Activated T-cell treated with anti-CD3 and anti-CD28 coated beads, Interleukin-2, amount 50 U/mL, for 1 hour (primary cell): Measurements from ENCODE around the gene PDE7B.
"Not testable (repeated sequence)": the region's sequence is repeated elsewhere in the genome, so short reads cannot be mapped to it uniquely, and the experiment has no call there.

Source experiments
- DNase-seq: peaks from one replicate; pipeline ENCODE4 v3.0.0-alpha.2; 2020

The PDE7B gene

GRCh38 chr6:135850882-135851281 lies 619 bp upstream of the PDE7B start:
- DNase-seq = no peak

GRCh38 chr6:135852746-135853145 lies 1.2 kb downstream of the PDE7B start:
- no peak for DNase-seq

DNA sequence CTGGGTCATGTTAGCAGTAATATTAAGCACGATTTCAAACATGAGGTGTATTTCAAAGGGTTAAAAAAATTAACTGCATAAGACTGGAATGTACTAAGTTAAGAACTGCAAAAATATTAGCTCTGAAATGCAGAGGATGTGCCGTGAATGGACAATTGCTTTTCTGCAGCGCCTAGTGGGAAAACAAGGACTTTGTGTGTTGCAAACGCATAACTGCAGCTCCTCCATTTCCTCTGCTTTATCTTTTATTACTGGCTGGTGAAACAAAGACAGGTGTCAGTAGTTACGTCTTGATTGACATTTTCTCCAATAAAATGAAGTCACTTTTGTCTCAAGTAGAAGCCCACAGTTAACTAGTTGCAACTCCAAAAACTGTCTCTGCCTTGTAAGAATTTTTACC lies 1.7 kb downstream of the PDE7B start:
- DNase-seq = no peak

GRCh38 chr6:135853986-135854385 lies 2.5 kb downstream of the PDE7B start:
- DNase-seq = no peak

DNA sequence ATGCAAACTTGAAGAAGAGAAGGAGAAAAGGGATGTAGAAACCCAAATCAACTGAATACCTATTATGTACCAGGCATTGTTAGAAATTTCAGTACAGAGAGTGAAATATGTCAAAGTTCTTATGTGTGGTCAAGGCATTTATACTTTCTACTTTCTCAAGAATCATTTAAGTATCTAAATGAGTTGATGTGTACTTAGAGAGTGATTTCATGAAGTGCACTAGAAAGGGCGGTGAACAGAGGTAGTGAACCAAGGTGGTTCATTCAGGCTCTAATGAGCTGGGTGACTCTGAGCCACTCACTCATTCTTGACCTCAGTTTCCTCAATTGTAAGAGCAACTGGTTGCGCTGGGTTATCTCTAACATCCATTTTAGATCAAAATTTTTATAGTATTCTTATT lies 3.3 kb downstream of the PDE7B start:
- no peak for DNase-seq

DNA sequence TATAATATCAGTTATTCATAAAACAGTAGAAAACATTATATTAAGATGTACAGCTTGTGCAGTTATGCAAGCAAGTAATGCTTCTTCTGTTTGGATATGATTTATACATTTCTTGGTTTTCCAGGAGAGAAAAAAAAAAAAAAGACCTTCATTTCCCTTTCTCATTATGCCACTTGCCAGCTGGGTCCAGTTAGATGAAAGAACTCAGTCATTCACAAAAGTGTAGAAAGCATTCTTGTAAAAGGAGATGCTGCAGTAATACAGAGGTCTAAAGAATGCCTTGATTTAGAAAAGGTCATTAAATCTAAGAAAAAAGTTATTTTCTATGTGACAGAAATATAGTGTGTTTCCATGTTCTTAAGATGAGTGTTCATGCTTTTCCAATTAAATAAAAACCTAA lies 7.4 kb downstream of the PDE7B start:
- no peak for DNase-seq

GRCh38 chr6:135860361-135860760 lies 8.9 kb downstream of the PDE7B start:
- no peak for DNase-seq

- DNase-seq = no peak
These were observed 9.7 kb downstream of the PDE7B start for GRCh38 chr6:135861189-135861588.

DNA sequence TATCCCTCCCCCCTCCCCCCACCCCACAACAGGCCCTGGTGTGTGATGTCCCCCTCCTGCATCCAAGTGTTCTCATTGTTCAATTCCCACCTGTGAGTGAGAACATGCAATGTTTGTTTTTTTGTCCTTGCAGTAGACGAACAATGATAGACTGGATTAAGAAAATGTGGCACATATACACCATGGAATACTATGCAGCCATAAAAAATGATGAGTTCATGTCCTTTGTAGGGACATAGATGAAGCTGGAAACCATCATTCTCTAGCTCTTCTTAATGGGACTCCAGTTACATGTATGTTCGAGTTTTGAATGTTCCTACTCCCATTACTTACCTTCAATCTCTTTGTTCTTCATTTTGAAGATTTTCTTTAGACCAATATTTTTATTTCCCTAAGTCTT lies 13.4 kb downstream of the PDE7B start:
- not testable (repeated sequence) for DNase-seq

DNA sequence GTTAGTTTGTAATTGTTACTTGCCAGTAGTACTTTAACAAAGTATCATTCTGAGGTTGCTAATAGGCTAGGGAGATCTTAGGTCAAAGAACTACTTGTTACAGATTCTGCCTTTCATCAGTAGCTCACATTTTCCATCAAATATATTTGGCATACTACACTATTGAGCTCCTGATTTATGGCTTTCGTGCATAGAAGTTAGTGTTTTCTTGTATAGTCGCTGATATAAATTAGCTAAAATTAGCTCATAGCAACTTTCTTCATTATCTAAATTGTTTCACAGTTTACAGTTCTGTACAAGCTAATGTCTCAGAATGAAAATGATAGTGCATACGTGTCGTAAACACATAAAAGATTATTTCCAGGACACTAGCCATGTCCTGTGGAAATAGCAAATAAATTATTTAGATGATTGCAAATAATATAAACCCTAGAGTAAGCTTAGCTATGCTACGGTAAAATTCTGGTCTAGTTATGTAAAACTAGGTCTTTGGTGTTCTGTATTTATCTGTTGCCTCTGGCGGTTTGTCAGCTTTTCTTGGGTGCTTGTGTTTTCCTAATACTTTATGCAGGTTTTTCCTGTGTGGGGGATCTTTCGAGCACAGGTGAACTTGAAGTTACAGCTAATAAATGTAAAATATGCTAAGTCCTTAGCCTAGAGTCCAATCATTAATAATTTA lies 15.1 kb downstream of the PDE7B start:
- DNase-seq = no peak

- DNase-seq = no peak
These were observed 15.8 kb downstream of the PDE7B start for GRCh38 chr6:135867332-135867731.

DNA sequence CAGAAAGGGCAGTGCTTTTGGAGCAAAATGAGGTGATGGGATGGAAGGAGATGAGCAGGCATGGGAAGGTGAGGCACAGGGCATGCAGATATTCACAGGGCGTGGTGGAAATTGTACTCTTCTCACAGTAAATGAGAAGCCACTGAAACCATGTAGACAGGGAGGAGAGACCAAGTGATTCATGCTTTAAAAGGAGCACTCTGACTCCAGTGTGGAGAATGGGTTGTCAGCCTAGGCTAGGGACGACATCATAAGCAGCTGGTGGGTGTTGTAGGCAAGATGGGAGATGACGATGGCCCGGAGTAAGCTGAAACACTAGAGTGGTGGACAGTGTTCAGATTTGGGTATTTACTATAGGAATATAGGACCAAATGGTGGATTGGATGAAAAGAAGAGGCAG lies 18.4 kb downstream of the PDE7B start:
- DNase-seq = no peak

DNA sequence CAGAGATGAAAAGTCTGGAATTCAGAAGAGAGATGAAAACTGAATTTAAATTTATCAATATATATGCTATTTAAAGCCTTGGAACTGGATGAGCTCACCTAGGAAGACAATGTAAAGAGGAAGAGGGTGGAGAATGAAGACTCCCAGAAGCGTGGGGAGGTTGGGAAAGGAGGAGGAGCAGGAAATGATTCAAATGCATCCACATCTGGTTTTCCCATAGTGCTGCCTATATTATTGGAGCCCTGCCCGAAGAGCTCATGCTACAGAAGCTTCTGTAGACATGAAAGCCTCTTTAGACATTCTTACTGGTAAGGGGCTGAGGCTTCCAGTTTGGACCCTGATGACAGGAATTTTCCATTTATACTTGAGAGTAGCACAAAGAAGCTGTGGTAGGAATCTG lies 19.2 kb downstream of the PDE7B start:
- no peak for DNase-seq

- no peak for DNase-seq
These were observed 19.8 kb downstream of the PDE7B start for GRCh38 chr6:135871296-135871695.

DNA sequence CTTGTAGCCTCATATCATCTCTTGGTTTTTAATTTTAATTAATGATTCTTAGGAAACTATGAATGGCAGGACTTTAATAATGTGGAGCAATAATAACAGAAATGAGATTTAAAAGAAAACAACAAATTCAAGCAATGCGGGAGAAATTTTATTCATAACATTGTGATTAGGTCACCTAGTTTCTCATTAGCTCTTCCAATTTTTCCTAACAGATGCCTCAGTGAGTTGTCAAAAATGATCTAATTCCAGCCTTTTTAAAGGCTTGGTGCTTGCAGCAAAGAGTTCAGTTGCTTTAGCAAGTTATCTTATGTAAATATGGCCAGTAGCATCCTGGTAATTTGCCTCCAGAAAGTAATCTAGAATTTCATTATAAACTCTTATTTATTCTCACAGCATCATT lies 20.4 kb downstream of the PDE7B start:
- no peak for DNase-seq

GRCh38 chr6:135875446-135875845 lies 23.9 kb downstream of the PDE7B start:
- DNase-seq = no peak

DNA sequence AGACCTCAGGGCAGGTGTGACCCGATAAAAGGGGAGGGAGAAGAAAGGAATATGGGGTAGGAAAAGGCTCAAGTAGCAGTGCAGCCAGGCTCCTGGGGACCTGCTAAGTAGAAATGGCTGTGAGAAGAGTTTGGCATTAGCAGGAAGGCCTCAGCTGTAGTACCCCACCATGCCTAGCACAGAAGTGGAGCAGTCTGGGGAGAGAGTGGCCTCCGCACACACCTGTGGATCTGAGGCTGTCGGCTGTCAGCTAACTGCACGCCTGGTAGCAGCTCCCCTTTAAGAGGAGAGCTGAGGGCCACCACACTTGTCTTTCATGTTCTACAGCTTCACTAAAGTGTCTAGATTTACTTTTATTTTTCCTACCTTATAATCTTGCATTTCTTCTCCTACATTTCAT lies 24.6 kb downstream of the PDE7B start:
- DNase-seq = peak; percentile 23

DNA sequence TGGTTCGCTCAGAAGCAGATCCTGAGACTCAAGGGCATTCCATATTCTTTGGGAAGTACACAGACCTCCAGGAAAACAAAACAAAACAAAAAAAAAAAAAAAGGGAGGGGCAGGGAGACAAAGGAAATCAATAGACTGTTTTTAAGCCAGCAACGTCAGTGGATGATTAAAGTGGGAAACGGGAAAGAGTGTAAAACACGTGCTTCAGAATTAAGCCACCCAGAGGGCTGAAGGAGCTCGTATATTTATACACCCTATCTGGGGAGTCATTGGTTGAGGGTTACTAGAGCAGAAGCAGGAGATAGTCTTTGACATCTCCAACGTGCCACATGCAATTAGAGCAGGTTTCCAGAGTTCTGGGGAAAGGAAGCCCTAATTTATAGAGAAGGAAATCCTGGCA lies 26.2 kb downstream of the PDE7B start:
- DNase-seq = no peak

- DNase-seq = peak; percentile 24
These were observed 28.8 kb downstream of the PDE7B start for GRCh38 chr6:135880066-135880972.

- no peak for DNase-seq
These were observed 31.5 kb downstream of the PDE7B start for GRCh38 chr6:135883045-135883444.

DNA sequence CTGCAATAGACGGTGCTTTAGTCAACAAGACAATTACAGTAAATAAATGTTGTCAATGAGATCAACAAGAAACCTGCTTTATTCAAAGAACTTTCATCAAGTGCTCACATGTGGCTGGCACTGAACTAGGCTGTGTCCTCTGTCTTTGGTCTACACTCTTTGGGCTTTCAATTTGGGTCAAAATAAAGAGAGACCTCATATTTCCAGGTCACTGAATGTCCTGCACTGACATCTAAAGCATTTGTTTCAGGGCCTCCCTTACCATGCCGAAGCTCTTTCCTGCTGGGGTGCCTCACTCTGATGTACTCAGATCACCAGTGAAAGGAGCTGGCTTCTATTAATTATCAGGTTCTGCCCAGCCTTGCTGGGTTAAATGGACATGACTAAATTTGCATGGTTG lies 32.0 kb downstream of the PDE7B start:
- no peak for DNase-seq

- no peak for DNase-seq
These were observed 32.6 kb downstream of the PDE7B start for GRCh38 chr6:135884136-135884535.

GRCh38 chr6:135887069-135887468 lies 35.6 kb downstream of the PDE7B start:
- DNase-seq = no peak

DNA sequence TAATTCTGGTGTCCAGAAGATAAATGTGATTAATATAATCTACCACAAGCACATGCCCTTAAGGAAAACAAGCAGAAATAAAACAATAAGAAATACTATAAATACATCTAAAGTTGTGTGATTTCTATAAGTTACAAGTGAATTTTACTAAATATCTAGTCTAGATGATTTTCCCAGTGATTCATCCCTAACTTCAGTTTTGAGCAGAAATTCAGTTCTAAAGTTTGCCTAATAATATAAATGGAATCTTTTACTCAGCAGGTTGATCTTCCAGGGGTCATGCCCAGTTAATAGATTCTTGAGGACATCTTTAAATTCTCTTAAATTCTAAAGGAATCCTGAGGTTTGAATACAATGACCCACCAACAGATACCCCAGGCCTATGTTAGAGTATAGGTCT lies 37.3 kb downstream of the PDE7B start:
- no peak for DNase-seq

DNA sequence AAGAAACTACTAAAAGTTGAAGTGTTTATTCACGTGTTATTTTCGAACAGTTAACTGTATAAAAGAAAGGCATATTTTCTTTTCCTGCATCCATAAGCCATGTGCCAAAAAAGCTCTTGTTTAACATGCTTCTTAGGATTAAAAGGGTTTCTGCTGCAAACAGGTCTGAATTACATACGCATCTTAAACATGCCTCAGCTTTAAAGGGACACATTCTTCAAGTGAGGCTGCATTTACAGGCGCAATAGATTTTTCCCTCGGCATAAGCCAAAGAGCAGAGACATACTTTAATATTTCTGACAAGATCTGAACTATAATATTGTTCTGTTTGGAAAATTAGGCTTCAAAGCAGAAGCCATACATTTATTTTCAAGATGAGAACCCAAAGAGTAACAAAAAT lies 39.4 kb downstream of the PDE7B start:
- DNase-seq = no peak
